Neural crest cell (in vitro differentiated cells): ENCODE data around the gene CDKN2D. TPM values are rescaled to one million over a fixed set of nuclear protein-coding genes. Genes with fewer than 3 reads are reported as not detected.

Source experiments
- microRNA-seq: library from miRNA; unstranded; fragments of <30 nt; microRNA quantifications from one replicate; pipeline ENCODE4, GENCODE V29; 2020
- total RNA-seq: library from RNA; stranded (reverse); gene quantifications from 2 replicates; pipeline ENCODE4 v1.2.1, GENCODE V29; 2021

CDKN2D gene
- total RNA-seq, 1 donor from 2014 or later = 8.7 TPM

Small RNA genes lying within 50 kb of the gene (microRNA-seq; reads per million reads assigned to microRNA genes)
- not detected for gene MIR1238

Other genes starting within 250 kb of the CDKN2D start
- gene RAVER1, start 235.4 kb downstream of the CDKN2D start, total RNA-seq = 75.9 and 78.2 TPM in 2 replicates
- 9.7 and 10.0 TPM in 2 replicates for gene ICAM3, start 229.4 kb downstream of the CDKN2D start, total RNA-seq
- 100 and 103 TPM in 2 replicates for gene TYK2, start 188.4 kb downstream of the CDKN2D start, total RNA-seq
- 164 TPM in 2 replicates for gene CDC37, start 165.4 kb downstream of the CDKN2D start, total RNA-seq
- 1.5 and 2.1 TPM in 2 replicates for gene PDE4A, start 148.4 kb downstream of the CDKN2D start, total RNA-seq
- gene KEAP1, start 65.6 kb downstream of the CDKN2D start, total RNA-seq = 79.7 and 82.5 TPM in 2 replicates
- gene S1PR5, start 51.5 kb downstream of the CDKN2D start, total RNA-seq = 0.79 and 1.1 TPM in 2 replicates
- 53.3 and 56.7 TPM in 2 replicates for gene ATG4D, start 25.1 kb downstream of the CDKN2D start, total RNA-seq
- 41.2 and 42.5 TPM in 2 replicates for gene KRI1, start 3.0 kb downstream of the CDKN2D start, total RNA-seq
- not detected in 2 replicates for gene AP1M2, start 18.3 kb upstream of the CDKN2D start, total RNA-seq
- gene SLC44A2, start 56.6 kb upstream of the CDKN2D start, total RNA-seq = 94.5 and 99.5 TPM in 2 replicates
- 848 and 861 TPM in 2 replicates for gene ILF3, start 85.4 kb upstream of the CDKN2D start, total RNA-seq
- 74.0 and 85.0 TPM in 2 replicates for gene QTRT1, start 132.5 kb upstream of the CDKN2D start, total RNA-seq
- gene DNM2, start 149.1 kb upstream of the CDKN2D start, total RNA-seq = 117 TPM in 2 replicates